HG02610 (cell line): ENCODE measurements around the gene SLC6A3.
"Not testable (repeated sequence)": the region's sequence is repeated elsewhere in the genome, so short reads cannot be mapped to it uniquely, and the experiment has no call there.

Experiments used
- ATAC-seq: cut with Tn5 transposase; IDR thresholded peaks from one replicate; pipeline ENCODE4 v1.9.1; 2021; ENCODE audit warnings: mild to moderate bottlenecking, moderate library complexity; ENCODE audit not compliant: unreplicated experiment

Gene SLC6A3

GRCh38 chr5:1465966-1466471 is 20.8 kb upstream of the SLC6A3 start:
- no peak for ATAC-seq

- ATAC-seq: no peak
Observed at GRCh38 chr5:1465117-1465516, 19.9 kb upstream of the SLC6A3 start.

- ATAC-seq: no peak
Observed at GRCh38 chr5:1464511-1464910, 19.3 kb upstream of the SLC6A3 start.

- no peak for ATAC-seq
Observed at GRCh38 chr5:1464096-1464446, 18.8 kb upstream of the SLC6A3 start.

GRCh38 chr5:1463326-1464095 is 18.3 kb upstream of the SLC6A3 start:
- ATAC-seq: no peak

GRCh38 chr5:1462358-1462757 is 17.1 kb upstream of the SLC6A3 start:
- ATAC-seq: no peak

GRCh38 chr5:1461396-1461795 is 16.2 kb upstream of the SLC6A3 start:
- ATAC-seq: no peak

GRCh38 chr5:1460054-1460682 is 14.9 kb upstream of the SLC6A3 start:
- no peak for ATAC-seq

GRCh38 chr5:1459435-1459834 is 14.2 kb upstream of the SLC6A3 start:
- ATAC-seq: not testable (repeated sequence)

GRCh38 chr5:1456110-1456881 is 11.1 kb upstream of the SLC6A3 start:
- ATAC-seq: not testable (repeated sequence)

- ATAC-seq: no peak
Observed at GRCh38 chr5:1453613-1454012, 8.4 kb upstream of the SLC6A3 start.

- ATAC-seq: no peak
Observed at GRCh38 chr5:1449081-1449630, 3.9 kb upstream of the SLC6A3 start.

GRCh38 chr5:1448511-1449011 is 3.3 kb upstream of the SLC6A3 start:
- no peak for ATAC-seq

- ATAC-seq: no peak
Observed at GRCh38 chr5:1447671-1448361, 2.6 kb upstream of the SLC6A3 start.

GRCh38 chr5:1446602-1447343 is 1.5 kb upstream of the SLC6A3 start:
- ATAC-seq: no peak

- no peak for ATAC-seq
Observed at GRCh38 chr5:1445689-1446601, 705 bp upstream of the SLC6A3 start.

GRCh38 chr5:1444361-1445189 is 665 bp downstream of the SLC6A3 start:
- no peak for ATAC-seq

GRCh38 chr5:1443991-1444360 is 1.3 kb downstream of the SLC6A3 start:
- ATAC-seq: no peak
